KG1 (cell line): ENCODE measurements around the gene AIF1.

Source experiments
- DNase-seq: peaks from one replicate; lab custom pipeline; 2025; lab: John Stamatoyannopoulos, UW

The AIF1 gene

DNA sequence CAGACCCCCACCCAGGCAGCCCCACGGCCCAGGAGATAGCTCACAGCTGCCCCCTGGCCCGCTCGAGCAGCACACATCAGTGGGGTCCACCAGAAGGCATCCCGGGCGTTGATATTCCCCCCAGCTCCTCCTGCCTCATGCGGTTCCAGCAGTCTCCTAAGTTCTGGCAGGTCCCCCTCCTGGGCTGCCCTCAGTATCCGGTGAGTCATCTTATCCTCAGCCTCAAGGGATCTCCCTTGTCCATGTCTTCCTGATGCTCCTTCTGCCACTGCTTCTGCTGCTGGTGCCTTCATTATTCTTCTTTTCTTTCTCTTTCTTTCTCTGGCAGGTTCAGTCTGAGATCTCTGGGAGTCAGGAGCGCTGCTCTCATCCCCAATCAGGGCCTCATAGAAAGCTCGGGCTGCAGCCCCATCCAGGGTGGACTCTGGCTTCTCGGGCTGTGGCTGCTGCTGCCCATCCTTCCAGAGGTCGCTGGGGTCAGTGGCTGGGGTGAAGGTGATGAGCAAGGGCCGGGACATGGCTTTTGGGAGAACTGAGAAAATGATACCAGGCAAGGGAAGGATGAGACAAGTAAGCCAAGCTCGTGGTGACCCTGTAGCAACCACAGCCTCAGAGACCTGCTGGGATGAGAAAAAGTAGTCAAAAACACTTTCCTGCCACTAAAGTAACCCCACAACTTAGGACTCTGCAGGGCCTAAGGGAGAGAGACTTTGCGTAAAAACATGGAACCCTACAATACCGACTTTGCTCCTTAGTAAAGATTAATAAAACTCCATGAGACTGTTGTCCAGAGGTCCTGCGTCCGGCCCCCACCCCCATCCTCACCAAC lies 49.1 kb downstream of the AIF1 start:
- DNase-seq = no peak

DNA sequence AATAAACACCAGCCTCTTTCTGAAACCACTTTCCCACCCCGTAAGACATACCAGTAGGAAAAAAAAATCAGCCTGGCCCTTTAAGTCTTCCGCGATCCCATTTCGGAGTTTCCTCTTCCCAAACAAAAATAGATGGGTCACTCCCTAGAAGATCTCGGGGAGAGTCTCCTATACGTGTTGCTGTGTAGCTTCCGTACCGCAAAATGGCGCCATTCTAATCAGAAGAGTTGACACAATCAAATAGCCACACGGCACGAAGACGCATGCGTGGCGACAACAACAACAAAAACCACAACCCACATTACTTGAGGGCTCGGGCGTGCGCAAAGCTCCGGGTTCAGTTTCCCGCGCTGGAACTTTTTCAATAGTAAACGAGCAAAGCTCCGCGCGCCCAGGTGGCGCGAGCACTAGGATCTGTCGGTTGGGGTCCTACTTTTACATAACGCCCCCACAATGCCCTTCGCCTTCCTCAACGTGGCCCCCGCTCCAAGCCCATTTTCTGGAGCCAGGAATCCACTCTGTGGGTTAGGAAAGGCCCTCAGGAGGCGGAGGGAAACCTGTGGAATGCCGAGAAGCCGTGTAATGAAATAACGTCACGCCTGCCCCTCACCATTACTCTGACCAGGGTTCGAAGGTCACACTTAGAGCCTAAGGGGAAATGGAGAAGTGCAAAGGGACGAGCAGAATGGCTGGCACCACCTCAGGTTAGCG lies 49.9 kb downstream of the AIF1 start, which contains the start of gene GPANK1:
GPANK1 (minus strand) TSS at position 208 of the 711 bp plus-strand sequence. CDS start 519 bp downstream, outside the sequence.
- peak; percentile 77 for DNase-seq

DNA sequence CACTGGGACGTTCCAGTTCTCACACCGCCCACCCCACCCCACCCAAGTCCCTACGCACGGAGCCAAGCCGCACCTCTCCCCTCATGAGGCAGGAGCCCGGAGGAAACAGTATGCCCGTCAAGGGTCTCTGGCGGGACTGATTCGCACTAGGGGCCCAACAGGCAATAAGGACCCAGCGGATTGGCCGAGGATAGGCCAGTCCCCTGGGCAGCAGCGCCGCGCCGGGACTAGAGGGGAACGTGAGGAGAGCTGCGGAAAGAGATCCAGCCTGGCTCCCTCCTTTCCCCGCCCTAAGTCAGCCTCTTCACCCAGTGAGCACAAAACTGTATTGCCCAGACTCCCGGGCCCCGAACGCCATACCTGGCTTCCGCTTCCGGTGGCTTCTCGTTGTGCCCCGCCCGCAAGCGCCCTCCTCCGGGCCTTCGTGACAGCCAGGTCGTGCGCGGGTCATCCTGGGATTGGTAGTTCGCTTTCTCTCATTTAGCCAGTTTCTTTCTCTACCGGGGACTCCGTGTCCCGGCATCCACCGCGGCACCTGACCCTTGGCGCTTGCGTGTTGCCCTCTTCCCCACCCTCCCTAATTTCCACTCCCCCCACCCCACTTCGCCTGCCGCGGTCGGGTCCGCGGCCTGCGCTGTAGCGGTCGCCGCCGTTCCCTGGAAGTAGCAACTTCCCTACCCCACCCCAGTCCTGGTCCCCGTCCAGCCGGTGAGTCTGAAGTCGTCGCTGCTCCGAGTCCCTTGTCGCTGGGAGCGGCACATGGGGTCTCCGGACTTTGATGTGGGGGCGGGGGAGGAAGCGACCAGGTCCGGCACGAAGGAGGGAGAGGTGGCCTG lies 50.7 kb downstream of the AIF1 start, which contains the start of gene CSNK2B:
CSNK2B (plus strand) TSS at position 580 of the 836 bp plus-strand sequence. CDS start 752 bp downstream, outside the sequence.
- DNase-seq = peak; percentile 95

DNA sequence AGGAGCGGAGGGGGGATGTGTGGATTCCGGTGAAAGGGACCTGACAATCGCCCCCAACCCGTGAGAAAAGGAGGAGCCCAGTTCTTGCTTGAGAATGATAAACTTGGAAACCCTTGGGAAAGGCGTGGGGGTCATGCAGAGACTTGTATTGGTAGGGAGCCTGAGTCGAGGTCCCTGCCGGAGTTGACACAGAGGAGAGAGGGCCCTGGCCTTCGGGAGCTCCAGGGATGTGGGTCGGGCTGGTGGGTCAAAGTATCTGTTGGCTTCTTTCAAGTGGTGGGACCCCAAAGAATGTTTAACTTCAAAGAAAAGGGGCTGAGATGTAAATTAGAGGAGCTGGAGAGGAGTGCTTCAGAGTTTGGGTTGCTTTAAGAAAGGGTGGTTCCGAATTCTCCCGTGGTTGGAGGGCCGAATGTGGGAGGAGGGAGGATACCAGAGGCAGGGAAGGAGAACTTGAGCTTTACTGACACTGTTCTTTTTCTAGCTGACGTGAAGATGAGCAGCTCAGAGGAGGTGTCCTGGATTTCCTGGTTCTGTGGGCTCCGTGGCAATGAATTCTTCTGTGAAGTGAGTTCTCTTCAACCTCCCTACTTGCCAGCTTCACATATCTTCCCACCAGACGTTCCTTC lies 51.4 kb downstream of the AIF1 start:
- no peak for DNase-seq
